K562 (cell line): ENCODE data around the gene POU4F3. TPM values are rescaled to one million over a fixed set of nuclear protein-coding genes. Genes with fewer than 3 reads are reported as not detected.

Experiments used
- ATAC-seq: fragments of 200-7000 bp; cut with Tn5 transposase; 3 replicates; pipeline ENCODE4 v1.9.1; 2020; ENCODE audit warnings: moderate library complexity
- BruUV-seq: library from RNA; stranded (reverse); fragments of 400-500 nt; replicated peaks from 2 replicates; lab custom pipeline; 2021; lab: Mats Ljungman, UMichigan
- CTCF ChIA-PET: fragments of 300-600 bp; formaldehyde crosslinking; extraction: SDS; loops from one replicate; lab custom pipeline; 2021; ENCODE audit warnings: low intra/inter-chr PET ratio; lab: Yijun Ruan, JAX
- POLR2A ChIA-PET: fragments of 300-600, 350-650 bp; sonication (Branson Sonifier 250); formaldehyde crosslinking; extraction: SDS; loops from one replicate; lab custom pipeline; 2021; ENCODE audit warnings: antibody characterized with exemption, inconsistent platforms; lab: Yijun Ruan, JAX
- DNase-seq, 4 experiments: peaks; one replicate each; pipeline versions ENCODE4 v3.0.0 to v3.0.0-alpha.2; 2011 to 2018; ENCODE audit warnings: low spot score in 3 of 4, mixed read lengths in 3 of 4; ENCODE audit errors: extremely low read depth in 1 of 4
- FAIRE-seq: peaks from 2 replicates; lab custom pipeline; 2011; peaks lifted over from hg19 to GRCh38; lab: Jason Lieb, UNC
- H2AFZ ChIP-seq: 2 replicates; pipeline ENCODE4 v1.6.0; 2011; ENCODE audit warnings: low read depth, low read length, control low read depth, inconsistent platforms
- H3K27ac ChIP-seq: fragments of 200-600 bp; 3 replicates; pipeline ENCODE4 v1.8.0; 2011; ENCODE audit warnings: low read depth, mild to moderate bottlenecking, control low read depth, inconsistent platforms, low read length, moderate library complexity, mixed read lengths; ENCODE audit errors: extremely low read depth
- H3K27me3 ChIP-seq, 2 experiments: fragments of 300-600 bp in 1 of 2; 2 replicates in 1 of 2; 3 replicates in 1 of 2; pipeline versions ENCODE4 v1.6.0 to v1.8.0; 2011; ENCODE audit warnings: inconsistent platforms in 2 of 2, low read length in 2 of 2, mild to moderate bottlenecking in 1 of 2, mixed read lengths in 1 of 2, moderate library complexity in 1 of 2; ENCODE audit not compliant: control insufficient read depth in 2 of 2, insufficient read depth in 2 of 2
- H3K36me3 ChIP-seq: fragments of 300-600 bp; 3 replicates; pipeline ENCODE4 v1.8.0; 2011; ENCODE audit warnings: mild to moderate bottlenecking, low read length, inconsistent platforms; ENCODE audit not compliant: control insufficient read depth, insufficient read depth
- H3K4me1 ChIP-seq, 2 experiments: fragments of 200-600 bp in 1 of 2; replicated peaks in 1 of 2; 2 replicates in 1 of 2; 3 replicates in 1 of 2; pipeline versions ENCODE4 v1.5.1 to v1.8.0; 2011; ENCODE audit warnings: inconsistent platforms in 2 of 2, low read length in 2 of 2, mild to moderate bottlenecking in 1 of 2, mixed read lengths in 1 of 2, moderate library complexity in 1 of 2; ENCODE audit not compliant: control insufficient read depth in 2 of 2, insufficient read depth in 2 of 2
- H3K4me2 ChIP-seq: 2 replicates; pipeline ENCODE4 v1.6.1; 2011; ENCODE audit warnings: low read length, control low read depth, inconsistent platforms, mixed read lengths; ENCODE audit not compliant: insufficient read depth
- H3K4me3 ChIP-seq: fragments of 200-600 bp; sonication (generic), shearing (Covaris generic); 2 replicates; pipeline ENCODE4 v1.5.1; 2016; ENCODE audit warnings: control low read depth, inconsistent platforms
- H3K79me2 ChIP-seq: fragments of 200-600 bp; 3 replicates; pipeline ENCODE4 v1.8.0; 2011; ENCODE audit warnings: low read length, inconsistent platforms; ENCODE audit not compliant: control insufficient read depth, insufficient read depth
- H3K9ac ChIP-seq, 2 experiments: 2 replicates each; pipeline versions ENCODE4 v1.6.0 to v1.6.1; 2011; ENCODE audit warnings: low read depth in 2 of 2, low read length in 2 of 2, control low read depth in 1 of 2, inconsistent platforms in 1 of 2, mild to moderate bottlenecking in 1 of 2, mixed read lengths in 1 of 2; ENCODE audit not compliant: insufficient read depth in 1 of 2
- H3K9me1 ChIP-seq: one replicate; pipeline ENCODE4 v1.6.0; 2011; ENCODE audit warnings: inconsistent platforms, mild to moderate bottlenecking, low read length, moderate library complexity; ENCODE audit not compliant: control insufficient read depth, insufficient read depth
- H3K9me3 ChIP-seq: replicated peaks from 2 replicates; pipeline ENCODE4 v1.5.1; 2011; ENCODE audit warnings: low read depth, low read length, inconsistent platforms; ENCODE audit not compliant: control insufficient read depth, insufficient read depth
- H4K20me1 ChIP-seq: replicated peaks from 2 replicates; pipeline ENCODE4 v1.6.1; 2011; ENCODE audit warnings: low read length, inconsistent platforms, mixed read lengths; ENCODE audit not compliant: control insufficient read depth, insufficient read depth
- KLF1 ChIP-seq: fragments of 450-650 bp; IDR thresholded peaks from 2 replicates; pipeline ENCODE4 v1.6.1; 2016; ENCODE audit warnings: missing genetic modification characterization, missing compliant biosample characterization
- NCOA1 ChIP-seq: fragments of 450-650 bp; IDR thresholded peaks from 2 replicates; pipeline ENCODE4 v1.6.1; 2016; ENCODE audit warnings: low read depth
- PHTF2 ChIP-seq: fragments of 250-450 bp; sonication (Bioruptor Pico); IDR thresholded peaks from 2 replicates; pipeline ENCODE4 v1.5.0; 2021; ENCODE audit warnings: mild to moderate bottlenecking
- POLR2AphosphoS5 ChIP-seq: IDR thresholded peaks from 2 replicates; pipeline ENCODE4 v1.6.1; 2011; ENCODE audit warnings: mild to moderate bottlenecking, low read depth, low read length, moderate library complexity; ENCODE audit not compliant: control insufficient read depth, insufficient read depth
- SMARCB1 ChIP-seq: IDR thresholded peaks from 2 replicates; pipeline ENCODE4 v1.6.1; 2011; ENCODE audit warnings: improper control_type of control experiment, low read depth; ENCODE audit not compliant: insufficient read length
- STAG1 ChIP-seq: sonication (generic); formaldehyde crosslinking; IDR thresholded peaks from 2 replicates; pipeline ENCODE4 v1.5.0; 2020; ENCODE audit warnings: missing genetic modification reagents, borderline replicate concordance
- ZBTB17 ChIP-seq: fragments of 450-650 bp; formaldehyde crosslinking; IDR thresholded peaks from 2 replicates; pipeline ENCODE4 v1.4.0; 2020; ENCODE audit warnings: mild to moderate bottlenecking
- ZNF436 ChIP-seq: fragments of 250-450, 450-650 bp; sonication (Bioruptor Pico); formaldehyde crosslinking; IDR thresholded peaks from 2 replicates; pipeline ENCODE4 v1.7.0; 2020; ENCODE audit warnings: mild to moderate bottlenecking
- ZNF586 ChIP-seq: fragments of 450-650 bp; formaldehyde crosslinking; conservative IDR thresholded peaks from 2 replicates; pipeline ENCODE4 v1.4.0; 2020; ENCODE audit warnings: mild to moderate bottlenecking, moderate library complexity
- WGBS: fragments of 100-300 bp; shearing (Covaris generic); methylation state at CpG from one replicate; pipeline ENCODE4 v1.1.6; 2016; ENCODE audit warnings: low coverage, mixed read lengths; ENCODE audit not compliant: insufficient coverage; ENCODE audit errors: missing lambda C conversion rate; 5-methylcytosine and 5-hydroxymethylcytosine counted together
- in situ Hi-C: fragments of 300-500 bp; cut with MboI; formaldehyde crosslinking; loops from 4 replicates; pipeline ENCODE4 v1.15.0; 2018; ENCODE audit warnings: inconsistent platforms, mixed read lengths
- intact Hi-C: fragments of 100-400 bp; cut with micrococcal nuclease; formaldehyde crosslinking; loops from 2 replicates; pipeline ENCODE4 v1.14.2; 2022
- polyA plus RNA-seq, 8 experiments: library from polyadenylated mRNA; depleted of rRNA in 4 of 8; stranded (reverse) in 5 of 8; unstranded in 3 of 8; fragments of >200 nt; fragmentation: Nextera tagmentation in 2 of 8; fragmentation: Illumina TruSeq in 1 of 8; extraction: Ambion mirVana in 2 of 8; extraction: Trizol in 1 of 8; gene quantifications; 2 replicates each; pipeline versions ENCODE4 v1.2.1 to v1.2.3, GENCODE V29; 2011 to 2014; ENCODE audit warnings: inconsistent platforms in 1 of 8, missing spikeins in 1 of 8
- total RNA-seq, 7 experiments: library from RNA; depleted of rRNA in 6 of 7; stranded (reverse); fragments of >200 nt in 6 of 7; fragmentation: Illumina TruSeq in 2 of 7; extraction: Trizol in 2 of 7; gene quantifications; 2 replicates each; pipeline versions ENCODE4 v1.2.1 to v1.2.3, GENCODE V29; 2011 to 2021; ENCODE audit warnings: low replicate concordance in 1 of 7
- TF ChIP-seq, protein P1 (sequence below): fragments of 250-450 bp; sonication (Bioruptor Pico); IDR thresholded peaks from 2 replicates; pipeline ENCODE4 v1.4.0; 2020
- TF ChIP-seq, protein P2 (sequence below): fragments of 450-650 bp; IDR thresholded peaks from 2 replicates; pipeline ENCODE4 v1.7.0; 2016; ENCODE audit warnings: borderline replicate concordance
- TF ChIP-seq, protein P3 (sequence below): fragments of 450-650 bp; IDR thresholded peaks from 2 replicates; pipeline ENCODE4 v1.6.1; 2014; ENCODE audit warnings: low read depth, mild to moderate bottlenecking, moderate library complexity, borderline replicate concordance

The POU4F3 gene
- total and polyA plus RNA-seq, 9 of the 15 experiments (the other 6 are each of a cell fraction or from before 2014, with no cell fraction given) = 0.04 to 0.13 (median 0.07) TPM; not detected in 6

DNA sequence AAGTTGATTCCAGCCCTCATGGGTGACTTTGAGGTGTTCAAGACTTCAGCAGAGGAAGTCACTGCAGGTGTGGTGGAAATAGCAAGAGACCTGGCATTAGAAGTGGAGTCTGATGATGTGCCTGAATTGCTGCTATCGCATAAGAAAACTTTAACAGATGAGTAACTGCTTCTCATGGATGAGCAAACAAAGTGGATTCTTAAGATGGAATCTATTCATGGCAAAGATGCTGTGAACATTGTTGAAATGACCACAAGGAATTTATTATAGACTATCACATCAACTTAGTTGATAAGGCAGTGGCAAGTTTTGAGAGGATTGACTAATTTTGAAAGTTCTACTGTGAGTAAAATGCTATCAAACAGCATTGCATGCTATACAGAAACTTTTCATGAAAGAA lies 17.1 kb upstream of the POU4F3 start (continued):
- TF ChIP-seq ZNF586 (CRISPR knock-in tag) = no peak
- TF ChIP-seq, protein P1, sequence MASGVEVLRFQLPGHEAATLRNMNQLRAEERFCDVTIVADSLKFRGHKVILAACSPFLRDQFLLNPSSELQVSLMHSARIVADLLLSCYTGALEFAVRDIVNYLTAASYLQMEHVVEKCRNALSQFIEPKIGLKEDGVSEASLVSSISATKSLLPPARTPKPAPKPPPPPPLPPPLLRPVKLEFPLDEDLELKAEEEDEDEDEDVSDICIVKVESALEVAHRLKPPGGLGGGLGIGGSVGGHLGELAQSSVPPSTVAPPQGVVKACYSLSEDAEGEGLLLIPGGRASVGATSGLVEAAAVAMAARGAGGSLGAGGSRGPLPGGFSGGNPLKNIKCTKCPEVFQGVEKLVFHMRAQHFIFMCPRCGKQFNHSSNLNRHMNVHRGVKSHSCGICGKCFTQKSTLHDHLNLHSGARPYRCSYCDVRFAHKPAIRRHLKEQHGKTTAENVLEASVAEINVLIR (CRISPR knock-in tag) = no peak
- TF ChIP-seq SMARCB1 = no peak
- TF ChIP-seq, protein P2, sequence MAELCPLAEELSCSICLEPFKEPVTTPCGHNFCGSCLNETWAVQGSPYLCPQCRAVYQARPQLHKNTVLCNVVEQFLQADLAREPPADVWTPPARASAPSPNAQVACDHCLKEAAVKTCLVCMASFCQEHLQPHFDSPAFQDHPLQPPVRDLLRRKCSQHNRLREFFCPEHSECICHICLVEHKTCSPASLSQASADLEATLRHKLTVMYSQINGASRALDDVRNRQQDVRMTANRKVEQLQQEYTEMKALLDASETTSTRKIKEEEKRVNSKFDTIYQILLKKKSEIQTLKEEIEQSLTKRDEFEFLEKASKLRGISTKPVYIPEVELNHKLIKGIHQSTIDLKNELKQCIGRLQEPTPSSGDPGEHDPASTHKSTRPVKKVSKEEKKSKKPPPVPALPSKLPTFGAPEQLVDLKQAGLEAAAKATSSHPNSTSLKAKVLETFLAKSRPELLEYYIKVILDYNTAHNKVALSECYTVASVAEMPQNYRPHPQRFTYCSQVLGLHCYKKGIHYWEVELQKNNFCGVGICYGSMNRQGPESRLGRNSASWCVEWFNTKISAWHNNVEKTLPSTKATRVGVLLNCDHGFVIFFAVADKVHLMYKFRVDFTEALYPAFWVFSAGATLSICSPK = no peak

DNA sequence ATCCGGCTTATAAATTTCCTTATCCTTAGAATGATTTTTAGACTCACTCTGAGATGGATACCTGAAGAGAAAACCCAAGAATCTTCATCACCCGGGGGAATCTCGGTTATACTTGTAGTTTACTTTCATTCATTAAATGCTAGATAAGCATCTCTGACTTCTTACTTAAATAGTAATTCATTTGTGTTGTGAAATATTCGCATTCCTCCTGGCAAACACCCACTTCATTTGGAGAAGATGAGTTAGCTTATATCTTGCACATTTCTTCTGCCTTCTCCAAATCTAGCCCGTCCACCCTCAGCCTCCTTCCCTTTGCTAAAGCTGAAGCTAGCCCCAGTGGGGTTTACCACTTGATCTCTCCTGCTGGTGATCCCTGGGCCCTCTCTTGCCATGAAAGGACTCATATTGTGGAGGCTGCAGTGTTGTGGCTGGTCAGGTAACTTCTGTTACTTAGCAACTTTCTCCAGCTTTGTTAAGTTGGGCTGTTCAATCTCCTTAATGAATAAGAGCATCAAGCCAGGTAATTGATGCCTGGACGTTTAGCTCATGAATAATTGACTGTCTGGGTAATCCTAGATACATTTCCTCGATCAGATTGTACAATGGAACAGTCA lies 11.3 kb upstream of the POU4F3 start:
- H3K27me3 ChIP-seq = peaks cover 6 to 15% of the 10 kb centered on the region in 2 experiments; a peak in 3 of 5 replicates
- H3K9ac ChIP-seq = no peak overlapping the region
- ChIA-PET CTCF (interaction anchor here (0.6 kb wide), 1 partner anchor 50 kb away, joined by 3 read pairs; no protein-coding TSS in a partner anchor), POLR2A (interaction anchor here (0.7 kb wide), 1 partner anchor 68 kb away, joined by 3 read pairs; no protein-coding TSS in a partner anchor)
- no TSS peak for BruUV-seq
- no peak overlapping the region for H3K27ac ChIP-seq
- H4K20me1 ChIP-seq = no peaks in the 10 kb centered on the region
- no peak overlapping the region for H2AFZ ChIP-seq
- H3K4me3 ChIP-seq = no peak overlapping the region
- H3K36me3 ChIP-seq = no peaks in the 10 kb centered on the region
- no peak for FAIRE-seq
- ATAC-seq = no peak
- in situ Hi-C loops (no loop called here), intact Hi-C loops (no loop called here)
- H3K4me2 ChIP-seq = no peak overlapping the region
- DNase-seq = no peak
- H3K9me1 ChIP-seq = no peaks in the 10 kb centered on the region
- no peaks in the 10 kb centered on the region for H3K4me1 ChIP-seq
- under 1% methylated on average over 7 of the region's 7 CpGs for WGBS
- H3K9me3 ChIP-seq = no peaks in the 10 kb centered on the region
- H3K79me2 ChIP-seq = no peaks in the 10 kb centered on the region
- TF ChIP-seq STAG1 (CRISPR knock-in tag) (no peak), NCOA1 (no peak), ZBTB17 (CRISPR knock-in tag) (no peak), KLF1 (no peak), PHTF2 (no peak), ZNF436 (CRISPR knock-in tag) (no peak), POLR2AphosphoS5 (no peak)
- TF ChIP-seq, protein P3, sequence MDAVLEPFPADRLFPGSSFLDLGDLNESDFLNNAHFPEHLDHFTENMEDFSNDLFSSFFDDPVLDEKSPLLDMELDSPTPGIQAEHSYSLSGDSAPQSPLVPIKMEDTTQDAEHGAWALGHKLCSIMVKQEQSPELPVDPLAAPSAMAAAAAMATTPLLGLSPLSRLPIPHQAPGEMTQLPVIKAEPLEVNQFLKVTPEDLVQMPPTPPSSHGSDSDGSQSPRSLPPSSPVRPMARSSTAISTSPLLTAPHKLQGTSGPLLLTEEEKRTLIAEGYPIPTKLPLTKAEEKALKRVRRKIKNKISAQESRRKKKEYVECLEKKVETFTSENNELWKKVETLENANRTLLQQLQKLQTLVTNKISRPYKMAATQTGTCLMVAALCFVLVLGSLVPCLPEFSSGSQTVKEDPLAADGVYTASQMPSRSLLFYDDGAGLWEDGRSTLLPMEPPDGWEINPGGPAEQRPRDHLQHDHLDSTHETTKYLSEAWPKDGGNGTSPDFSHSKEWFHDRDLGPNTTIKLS = no peak
